CD4-positive, alpha-beta T cell (primary cell): ENCODE measurements around the gene IL22RA2. TPM values are rescaled to one million over a fixed set of nuclear protein-coding genes. Genes with fewer than 3 reads are reported as not detected.

Experiments
- ATAC-seq: fragments of 200-7000 bp; cut with Tn5 transposase; one replicate; pipeline ENCODE4 v1.10.0; 2022; ENCODE audit warnings: mild to moderate bottlenecking; ENCODE audit not compliant: poor library complexity
- CTCF ChIA-PET: fragments of 350-600 bp; sonication (Branson Sonifier 250); formaldehyde crosslinking; loops from one replicate; lab custom pipeline; 2021; ENCODE audit warnings: antibody characterized with exemption, inconsistent platforms; lab: Charles Lee
- POLR2A ChIA-PET: fragments of 350-600 bp; sonication (Branson Sonifier 250); formaldehyde crosslinking; loops from one replicate; lab custom pipeline; 2021; ENCODE audit warnings: antibody characterized with exemption, inconsistent platforms; lab: Charles Lee
- DNase-seq, 14 experiments: peaks; one replicate each; pipeline ENCODE4 v3.0.0-alpha.2; 2013 to 2020; ENCODE audit warnings: mixed read lengths in 2 of 14
- H3K27ac ChIP-seq, 2 donors: one replicate each; pipeline versions ENCODE4 v1.5.1 to v1.7.0; 2013; ENCODE audit warnings: low read length in 2 of 2, low read depth in 1 of 2, mild to moderate bottlenecking in 1 of 2
- H3K27me3 ChIP-seq, 2 experiments: 1 replicate in 1 of 2; 2 replicates in 1 of 2; pipeline versions ENCODE4 v1.6.1 to v1.7.0; 2013; ENCODE audit warnings: low read length in 2 of 2, control low read depth in 1 of 2, mild to moderate bottlenecking in 1 of 2, moderate library complexity in 1 of 2; ENCODE audit not compliant: insufficient read depth in 2 of 2, control insufficient read depth in 1 of 2
- H3K36me3 ChIP-seq: one replicate; pipeline ENCODE4 v1.6.1; 2013; ENCODE audit warnings: low read length, control low read depth; ENCODE audit not compliant: insufficient read depth
- H3K4me1 ChIP-seq: one replicate; pipeline ENCODE4 v1.6.1; 2013; ENCODE audit warnings: low read length, control low read depth; ENCODE audit not compliant: insufficient read depth
- H3K4me3 ChIP-seq: one replicate; pipeline ENCODE4 v1.5.1; 2013; ENCODE audit warnings: mild to moderate bottlenecking, low read length, moderate library complexity
- H3K9me3 ChIP-seq, 2 experiments: 1 replicate in 1 of 2; 2 replicates in 1 of 2; pipeline versions ENCODE4 v1.6.1 to v1.7.0; 2013; ENCODE audit warnings: low read length in 2 of 2, mild to moderate bottlenecking in 2 of 2, control low read depth in 1 of 2, moderate library complexity in 1 of 2; ENCODE audit not compliant: control insufficient read depth in 1 of 2, insufficient read depth in 1 of 2
- H3K27ac Mint-ChIP-seq: one replicate; pipeline ENCODE4 v1.8.0; 2020; ENCODE audit warnings: mixed read lengths
- H3K27me3 Mint-ChIP-seq: one replicate; pipeline ENCODE4 v1.8.0; 2021; ENCODE audit warnings: mixed read lengths
- H3K36me3 Mint-ChIP-seq: one replicate; pipeline ENCODE4 v1.8.0; 2021; ENCODE audit warnings: low read depth, mixed read lengths
- H3K4me1 Mint-ChIP-seq: one replicate; pipeline ENCODE4 v1.8.0; 2021; ENCODE audit warnings: low read depth, mixed read lengths
- H3K4me3 Mint-ChIP-seq: one replicate; pipeline ENCODE4 v1.8.0; 2020; ENCODE audit warnings: mild to moderate bottlenecking, mixed read lengths
- H3K9me3 Mint-ChIP-seq: one replicate; pipeline ENCODE4 v1.8.0; 2020; ENCODE audit warnings: mixed read lengths
- CTCF ChIP-seq: fragments of 200-600 bp; IDR thresholded peaks from one replicate; pipeline ENCODE4 v1.8.0; 2022; ENCODE audit warnings: antibody characterized with exemption, mild to moderate bottlenecking
- intact Hi-C, 2 experiments: fragments of 100-400 bp; cut with DNase I in 1 of 2; cut with micrococcal nuclease in 1 of 2; formaldehyde crosslinking; loops; one replicate each; pipeline versions ENCODE4 v1.15.1 to v1.9.0; 2023 to 2025; cut with DNase I, micrococcal nuclease
- total RNA-seq, 174 experiments: library from RNA in 2 of 174; stranded (reverse) in 2 of 174; gene quantifications; one replicate each; pipeline ENCODE4 v1.2.3 and lab custom pipeline; 2021 to 2026

The IL22RA2 gene
- total RNA-seq, 2 experiments from 2014 or later, result not detected

DNA sequence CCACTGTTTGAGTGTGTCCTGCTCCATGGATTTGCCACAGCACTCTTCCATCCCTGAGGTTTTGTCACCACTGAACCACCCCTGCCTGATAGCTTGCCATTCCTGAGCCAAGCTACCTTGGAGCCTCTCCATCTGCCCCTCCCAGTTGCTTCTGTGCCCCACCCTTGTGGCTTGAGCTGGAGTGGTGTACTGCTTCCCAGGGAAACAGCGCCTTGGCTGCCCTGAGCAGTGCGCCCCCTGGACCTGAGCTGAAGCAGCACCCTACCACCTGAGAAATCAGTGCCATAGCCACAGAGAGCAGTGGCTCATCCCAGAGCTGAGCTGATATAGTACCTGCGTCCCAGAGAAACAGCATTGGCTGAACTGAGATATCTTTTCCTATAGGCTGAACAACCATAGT is 40.3 kb downstream of the IL22RA2 start:
- Histone ChIP-seq H3K27me3 (peaks cover 9% of the 10 kb centered on the region in 2 experiments), H3K4me1 (no peaks in the 10 kb centered on the region), H3K36me3 (no peaks in the 10 kb centered on the region), H3K4me3 (no peak overlapping the region), H3K27ac (no peak overlapping the region), H3K9me3 (peaks cover 11 to 16% of the 10 kb centered on the region in 2 experiments)
- ATAC-seq, result no peak
- Mint-ChIP-seq H3K27ac (no peak overlapping the region), H3K4me1 (no peaks in the 10 kb centered on the region), H3K9me3 (peaks cover 5% of the 10 kb centered on the region), H3K4me3 (no peak overlapping the region), H3K27me3 (peaks cover 25% of the 10 kb centered on the region), H3K36me3 (no peaks in the 10 kb centered on the region)
- ChIA-PET POLR2A (no interaction called here), CTCF (no interaction called here)
- intact Hi-C loops, result no loop called here
- TF ChIP-seq CTCF, result no peak
- no peak for DNase-seq

GRCh38 chr6:137126875-137127485 is 46.5 kb downstream of the IL22RA2 start:
- H3K4me1 ChIP-seq, result no peaks in the 10 kb centered on the region
- H3K4me3 ChIP-seq, result no peak overlapping the region
- no peaks in the 10 kb centered on the region for H3K9me3 ChIP-seq
- ATAC-seq, result no peak
- no peak overlapping the region for H3K4me3 Mint-ChIP-seq
- POLR2A ChIA-PET, result no interaction called here
- H3K9me3 Mint-ChIP-seq, result no peaks in the 10 kb centered on the region
- H3K36me3 ChIP-seq, result no peaks in the 10 kb centered on the region
- H3K36me3 Mint-ChIP-seq, result no peaks in the 10 kb centered on the region
- H3K27ac Mint-ChIP-seq, result no peak overlapping the region
- DNase-seq, result no peak
- H3K27me3 ChIP-seq, result peaks cover 0 to 8% of the 10 kb centered on the region in 2 experiments
- intact Hi-C loops, result no loop called here
- CTCF ChIA-PET, result no interaction called here
- peaks cover 21% of the 10 kb centered on the region for H3K27me3 Mint-ChIP-seq
- H3K27ac ChIP-seq, result no peak overlapping the region
- no peak for TF ChIP-seq CTCF
- no peaks in the 10 kb centered on the region for H3K4me1 Mint-ChIP-seq

DNA sequence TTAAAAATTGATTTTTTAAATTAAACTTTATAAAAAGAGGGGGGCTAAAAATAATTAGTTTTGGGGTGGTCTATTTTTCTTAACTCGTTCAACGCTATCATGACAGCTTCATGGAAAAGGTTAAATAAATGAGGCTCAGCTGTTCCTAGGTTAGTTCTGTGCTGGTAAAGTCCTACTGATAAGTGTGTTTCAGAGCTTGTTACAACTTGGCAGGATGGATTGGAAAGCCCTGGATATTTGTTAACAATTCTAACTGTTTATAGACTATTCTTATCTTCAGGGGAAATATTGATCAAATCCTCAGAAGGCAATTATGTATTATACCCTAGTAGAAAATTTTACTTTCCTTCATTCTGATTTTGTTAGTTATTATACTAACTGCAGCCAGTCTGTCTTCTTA is 50.4 kb downstream of the IL22RA2 start:
- H3K4me1 ChIP-seq, result no peaks in the 10 kb centered on the region
- no peak for DNase-seq
- H3K27me3 ChIP-seq, result no peaks in the 10 kb centered on the region
- peaks cover 0 to 13% of the 10 kb centered on the region in 2 experiments for H3K9me3 ChIP-seq
- Mint-ChIP-seq H3K27ac (no peak overlapping the region), H3K27me3 (peaks cover 4% of the 10 kb centered on the region), H3K9me3 (peaks cover under 1% of the 10 kb centered on the region), H3K4me1 (no peaks in the 10 kb centered on the region), H3K4me3 (no peak overlapping the region), H3K36me3 (no peaks in the 10 kb centered on the region)
- POLR2A ChIA-PET, result interaction anchor here (0.7 kb wide), 1 partner anchor 516 kb away, joined by 4 read pairs; no protein-coding TSS in a partner anchor
- no peak for ATAC-seq
- TF ChIP-seq CTCF, result no peak
- CTCF ChIA-PET, result no interaction called here
- H3K36me3 ChIP-seq, result no peaks in the 10 kb centered on the region
- intact Hi-C loops, result no loop called here
- H3K4me3 ChIP-seq, result no peak overlapping the region
- no peak overlapping the region for H3K27ac ChIP-seq
